HG02763 (cell line): ENCODE measurements around the gene SUPT20HL2.
"Not testable (repeated sequence)": the region's sequence is repeated elsewhere in the genome, so short reads cannot be mapped to it uniquely, and the experiment has no call there.

ENCODE experiments used
- ATAC-seq: cut with Tn5 transposase; IDR thresholded peaks from one replicate; pipeline ENCODE4 v1.9.1; 2021; ENCODE audit warnings: mild to moderate bottlenecking, moderate library complexity; ENCODE audit not compliant: unreplicated experiment

Gene SUPT20HL2

DNA sequence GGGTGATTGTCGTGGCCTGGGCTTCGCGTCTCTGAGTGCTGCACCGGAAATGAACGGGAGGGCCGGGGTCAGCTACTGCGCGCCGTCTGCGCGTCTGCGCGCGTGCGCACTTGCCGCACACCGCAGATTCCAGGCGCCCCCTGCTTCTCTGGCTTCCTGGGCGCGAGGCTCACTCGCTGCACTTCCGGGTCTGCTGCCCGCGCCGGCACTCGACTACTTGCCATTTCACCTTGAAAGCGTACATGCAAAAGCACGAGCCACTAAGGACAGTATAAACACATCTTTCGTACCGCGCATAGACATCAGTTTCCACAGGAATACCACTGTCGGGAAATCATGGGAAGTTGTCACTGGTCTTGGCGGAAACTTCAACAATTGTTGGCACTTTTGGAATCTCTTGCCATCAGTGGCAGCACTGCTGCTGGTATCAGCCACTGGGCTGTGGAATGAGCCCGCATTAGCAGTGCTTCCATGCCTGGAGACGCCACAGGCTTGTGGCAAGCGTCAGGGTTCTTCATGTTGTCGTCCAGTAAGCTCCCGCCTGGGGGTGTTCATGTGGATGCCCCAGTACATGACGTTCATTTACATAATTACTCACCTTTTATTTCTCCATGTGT, at the start of gene SUPT20HL2:
Gene SUPT20HL2, minus strand, starts transcription at position 51 of the 617 bp plus-strand sequence. CDS start 754 bp downstream, outside the sequence.
- no peak for ATAC-seq

GRCh38 chrX:24362089-24362745, 48.3 kb upstream of the SUPT20HL2 start:
- not testable (repeated sequence) for ATAC-seq

DNA sequence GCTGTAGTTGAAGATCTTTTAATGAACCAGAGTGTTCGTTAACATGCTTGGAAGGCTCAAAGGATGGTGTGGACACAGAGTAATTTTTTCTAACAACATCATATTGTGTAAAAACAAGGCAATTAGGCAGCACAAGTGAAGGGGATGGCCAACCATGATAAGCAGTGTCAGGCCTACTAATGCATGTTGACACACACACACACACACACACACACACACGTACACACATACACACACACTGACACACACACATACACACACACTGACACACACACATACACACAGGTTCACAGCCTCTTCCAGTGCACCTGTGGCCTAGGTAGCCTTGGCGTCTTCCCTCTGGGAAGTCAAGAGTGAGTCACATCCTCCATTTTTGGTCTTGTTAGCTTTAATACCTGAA, 46.4 kb upstream of the SUPT20HL2 start, which contains the start of gene SUPT20HL1:
Gene SUPT20HL1, plus strand, starts transcription at position 368 of the 400 bp plus-strand sequence. CDS start 2,122 bp downstream, outside the sequence.
- ATAC-seq: no peak

- ATAC-seq: no peak
These were observed 43.2 kb upstream of the SUPT20HL2 start for GRCh38 chrX:24357106-24357505.

GRCh38 chrX:24355095-24355494, 41.2 kb upstream of the SUPT20HL2 start:
- ATAC-seq: no peak

GRCh38 chrX:24350217-24350616, 36.3 kb upstream of the SUPT20HL2 start:
- no peak for ATAC-seq

- ATAC-seq: no peak
These were observed 34.0 kb upstream of the SUPT20HL2 start for GRCh38 chrX:24347881-24348280.

- ATAC-seq: peak; percentile 74
These were observed 29.9 kb upstream of the SUPT20HL2 start for GRCh38 chrX:24343719-24344118.

GRCh38 chrX:24341795-24342194, 27.9 kb upstream of the SUPT20HL2 start:
- no peak for ATAC-seq

DNA sequence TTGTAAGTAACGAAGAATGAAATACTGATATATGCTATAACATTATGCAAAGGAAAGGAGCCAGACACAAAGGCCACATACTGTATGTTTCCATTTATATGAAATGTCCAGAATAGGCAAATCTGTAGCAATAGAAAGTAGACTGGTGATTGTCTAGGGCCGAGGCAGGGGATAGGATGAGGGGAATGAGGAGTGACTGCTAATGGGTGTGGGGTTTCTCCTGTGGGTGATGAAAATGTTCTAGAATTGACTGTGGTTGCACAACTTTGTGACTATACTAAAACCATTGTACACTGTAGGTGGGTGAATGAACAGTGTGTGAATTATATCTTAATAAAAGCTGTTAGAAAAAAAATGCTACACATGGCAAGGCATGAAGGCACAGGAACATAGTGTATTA, 26.6 kb upstream of the SUPT20HL2 start:
- no peak for ATAC-seq

- no peak for ATAC-seq
These were observed 26.0 kb upstream of the SUPT20HL2 start for GRCh38 chrX:24339911-24340310.

DNA sequence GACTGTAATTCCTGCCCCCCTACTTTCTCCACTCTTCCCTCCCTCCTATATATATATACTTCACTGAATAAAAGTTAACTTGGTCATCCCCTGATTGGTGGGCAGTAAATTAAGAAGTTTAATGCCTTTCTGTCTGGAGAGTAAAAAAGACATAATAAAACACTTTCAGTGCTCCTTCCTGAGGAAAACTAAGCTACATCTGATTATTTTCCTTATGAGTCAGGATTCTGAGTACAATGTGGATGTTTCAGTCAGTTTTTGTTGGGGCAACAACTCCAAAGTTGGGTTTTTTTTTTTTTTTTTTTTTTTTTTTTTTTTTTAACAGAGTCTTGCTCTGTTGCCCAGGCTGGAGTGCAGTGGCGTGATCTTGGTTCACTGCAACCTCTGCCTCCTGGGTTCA, 22.0 kb upstream of the SUPT20HL2 start:
- no peak for ATAC-seq

DNA sequence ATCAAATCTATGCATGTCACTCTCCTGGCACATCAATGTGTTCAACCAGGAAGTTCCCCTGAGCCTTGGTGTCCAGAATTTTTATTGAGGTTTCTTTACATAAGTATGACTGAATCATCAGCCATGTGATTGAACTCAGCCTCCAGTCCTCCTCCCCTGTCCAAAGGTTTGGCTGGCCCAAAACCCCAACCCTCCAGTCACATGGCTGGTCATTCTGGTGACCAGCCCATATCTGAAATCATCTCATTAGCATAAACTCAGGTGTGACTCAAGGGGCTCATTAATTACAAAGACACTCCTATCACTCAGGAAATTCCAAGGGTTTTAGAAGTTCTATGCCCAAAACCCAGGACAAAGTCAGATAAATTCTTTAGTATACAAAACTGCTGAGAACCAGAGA, 20.6 kb upstream of the SUPT20HL2 start:
- no peak for ATAC-seq

GRCh38 chrX:24333371-24333770, 19.5 kb upstream of the SUPT20HL2 start:
- ATAC-seq: no peak

- no peak for ATAC-seq
These were observed 19.0 kb upstream of the SUPT20HL2 start for GRCh38 chrX:24332878-24333277.

DNA sequence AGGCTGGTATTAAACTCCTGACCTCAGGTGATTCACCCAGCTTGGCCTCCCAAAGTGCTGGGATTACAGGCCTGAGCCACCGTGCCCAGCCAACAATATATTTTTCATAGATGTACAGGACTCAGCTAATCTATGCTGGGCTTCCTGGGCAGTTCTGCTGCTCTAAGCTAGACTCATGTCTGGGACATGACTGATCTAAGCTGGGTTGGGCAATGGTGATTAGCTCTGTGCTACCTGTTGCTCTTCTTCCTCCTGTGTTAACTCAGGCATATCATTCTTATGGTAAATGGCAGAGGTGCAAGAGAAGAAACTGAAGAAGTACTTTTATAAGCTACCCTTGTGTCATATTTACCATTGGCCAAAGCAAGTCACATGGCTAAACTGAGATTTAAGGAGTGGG, 11.4 kb upstream of the SUPT20HL2 start:
- no peak for ATAC-seq

- ATAC-seq: no peak
These were observed 8.0 kb upstream of the SUPT20HL2 start for GRCh38 chrX:24321741-24322395.

GRCh38 chrX:24317567-24317966, 3.7 kb upstream of the SUPT20HL2 start:
- ATAC-seq: no peak

DNA sequence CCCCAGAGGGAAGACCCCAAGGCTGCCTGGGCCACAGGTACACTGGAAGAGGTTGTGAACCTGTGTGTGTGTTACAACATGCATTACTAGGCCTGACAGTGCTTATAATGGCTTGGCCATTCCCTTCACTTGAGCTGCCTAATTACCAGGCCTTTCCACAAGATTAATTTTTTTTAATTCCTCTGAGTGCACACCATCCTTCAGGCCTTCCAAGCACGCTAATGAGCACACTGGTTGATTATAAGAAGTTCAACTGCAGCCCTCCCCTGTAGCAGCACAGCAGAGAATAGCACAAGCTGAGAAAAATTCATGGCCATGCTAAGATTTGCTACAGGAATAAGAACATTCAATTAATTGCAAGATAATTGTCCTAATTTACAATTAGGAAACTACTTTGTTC, 2.2 kb upstream of the SUPT20HL2 start:
- ATAC-seq: no peak

GRCh38 chrX:24312249-24312607, 1.6 kb downstream of the SUPT20HL2 start:
- ATAC-seq: not testable (repeated sequence)

GRCh38 chrX:24311507-24312248, 2.2 kb downstream of the SUPT20HL2 start:
- ATAC-seq: not testable (repeated sequence)
